OCI-LY7 (cell line): ENCODE measurements around the gene TGM1. TPM values are rescaled to one million over a fixed set of nuclear protein-coding genes. Genes with fewer than 3 reads are reported as not detected.

Experiments used
- BruUV-seq: library from RNA; stranded (reverse); fragments of 400-500 nt; replicated peaks from 2 replicates; lab custom pipeline; 2021; lab: Mats Ljungman, UMichigan
- CTCF ChIA-PET: fragments of 300-600 bp; sonication (Branson Sonifier 250); formaldehyde crosslinking; loops from one replicate; lab custom pipeline; 2022; ENCODE audit warnings: antibody characterized with exemption; ENCODE audit not compliant: unreplicated experiment; lab: Charles Lee
- POLR2A ChIA-PET: fragments of 300-600 bp; sonication (Branson Sonifier 250); formaldehyde crosslinking; loops from one replicate; lab custom pipeline; 2022; ENCODE audit warnings: antibody characterized with exemption; lab: Charles Lee
- DNase-seq: peaks from one replicate; pipeline ENCODE4 v3.0.0-alpha.2; 2015; ENCODE audit warnings: low spot score
- H2AFZ ChIP-seq: fragments of 200-600 bp; sonication (generic), shearing (Covaris generic); 2 replicates; pipeline ENCODE4 v1.6.1; 2014; ENCODE audit warnings: mild to moderate bottlenecking, antibody characterized with exemption, low read length, moderate library complexity
- H3K27ac ChIP-seq: fragments of 200-600 bp; sonication (generic); 2 replicates; pipeline ENCODE4 v1.5.1; 2014; ENCODE audit warnings: mixed run types, low read depth, mild to moderate bottlenecking, moderate library complexity, low read length, inconsistent platforms; ENCODE audit not compliant: poor library complexity, severe bottlenecking
- H3K36me3 ChIP-seq: fragments of 200-600 bp; sonication (generic); 2 replicates; pipeline ENCODE4 v1.6.1; 2014; ENCODE audit warnings: mild to moderate bottlenecking, antibody characterized with exemption, low read length, moderate library complexity, mixed read lengths; ENCODE audit not compliant: insufficient read depth
- H3K4me1 ChIP-seq: fragments of 200-600 bp; sonication (generic); 2 replicates; pipeline ENCODE4 v1.5.1; 2014; ENCODE audit warnings: mild to moderate bottlenecking, low read length; ENCODE audit not compliant: insufficient read depth, poor library complexity, severe bottlenecking
- H3K4me2 ChIP-seq: fragments of 200-600 bp; sonication (generic); 2 replicates; pipeline ENCODE4 v1.6.1; 2014; ENCODE audit warnings: mild to moderate bottlenecking, low read length
- H3K4me3 ChIP-seq: fragments of 200-600 bp; sonication (generic); 2 replicates; pipeline ENCODE4 v1.5.1; 2014; ENCODE audit warnings: mild to moderate bottlenecking, low read depth, low read length; ENCODE audit not compliant: poor library complexity, severe bottlenecking
- H3K79me2 ChIP-seq: fragments of 200-600 bp; sonication (generic); 2 replicates; pipeline ENCODE4 v1.6.1; 2016; ENCODE audit warnings: low read depth, mild to moderate bottlenecking, low read length, moderate library complexity, mixed read lengths; ENCODE audit not compliant: insufficient read depth
- H3K9me2 ChIP-seq: fragments of 200-600 bp; sonication (generic); 2 replicates; pipeline ENCODE4 v1.6.1; 2016; ENCODE audit warnings: mild to moderate bottlenecking, low read length, mixed read lengths; ENCODE audit not compliant: insufficient read depth
- H3K9me3 ChIP-seq: fragments of 200-600 bp; sonication (generic); 2 replicates; pipeline ENCODE4 v1.6.1; 2014; ENCODE audit warnings: mild to moderate bottlenecking, mixed run types, low read length, mixed read lengths
- H4K20me1 ChIP-seq: fragments of 200-600 bp; sonication (generic); 2 replicates; pipeline ENCODE4 v1.6.1; 2014; ENCODE audit warnings: mild to moderate bottlenecking, antibody characterized with exemption, low read length, moderate library complexity, mixed read lengths; ENCODE audit not compliant: insufficient read depth
- EZH2phosphoT487 ChIP-seq: fragments of 200-600 bp; sonication (generic); IDR thresholded peaks from 2 replicates; pipeline ENCODE4 v1.6.1; 2018; ENCODE audit warnings: low read depth, borderline replicate concordance, mild to moderate bottlenecking, mixed run types, antibody characterized with exemption, low read length, moderate library complexity, mixed read lengths
- intact Hi-C: fragments of 100-400 bp; cut with micrococcal nuclease; formaldehyde crosslinking; loops from one replicate; pipeline ENCODE4 v1.10.0; 2022; ENCODE audit not compliant: unreplicated experiment
- total RNA-seq, 2 experiments: library from RNA; depleted of rRNA in 1 of 2; stranded (reverse); fragments of >200 nt in 1 of 2; shearing (Covaris generic) in 1 of 2; gene quantifications; 2 replicates each; pipeline ENCODE4 v1.2.3, GENCODE V29; 2014 to 2022
- TF ChIP-seq, protein P1 (sequence below): fragments of 200-600 bp; sonication (generic); conservative IDR thresholded peaks from 2 replicates; pipeline ENCODE4 v1.5.1; 2014; ENCODE audit warnings: mild to moderate bottlenecking, antibody characterized with exemption, low read length, moderate library complexity, mixed read lengths

TGM1 gene
- total RNA-seq, 2 experiments from 2014 or later: 5.2 to 5.4 TPM

DNA sequence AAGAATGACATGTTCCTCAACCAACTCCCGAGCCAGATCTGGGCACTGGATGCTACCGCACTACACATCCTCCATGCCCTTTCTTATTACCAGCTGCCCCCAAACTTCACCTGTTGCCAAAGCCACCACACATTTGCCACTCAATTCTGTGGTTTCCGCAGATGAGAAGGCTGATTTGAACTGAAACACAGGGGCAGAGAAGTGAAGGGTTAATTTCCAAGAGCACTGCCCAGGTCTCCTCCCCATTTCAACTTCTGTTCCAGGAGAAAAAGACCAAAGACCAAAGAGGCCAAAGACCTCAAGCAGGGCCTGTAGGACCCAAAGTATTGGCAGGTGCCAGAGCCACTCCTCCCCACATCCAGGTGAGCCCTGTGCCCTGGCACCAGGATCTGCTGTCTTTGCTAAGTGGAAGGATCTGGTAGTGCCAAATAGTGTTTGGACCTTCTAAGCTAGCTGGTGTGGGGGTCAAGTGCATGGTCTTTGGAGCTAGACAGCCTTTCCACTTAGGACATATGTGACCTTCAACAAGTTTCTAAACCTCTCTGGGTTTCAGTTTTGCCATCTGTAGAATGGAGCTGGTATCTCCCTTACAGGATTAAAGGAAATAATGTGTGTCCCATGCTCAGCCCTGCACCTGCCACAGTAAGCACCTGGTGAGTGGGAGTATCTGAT is 28.6 kb upstream of the TGM1 start:
- no peak for DNase-seq
- intact Hi-C loops: no loop called here
- H2AFZ ChIP-seq: no peak overlapping the region
- no peaks in the 10 kb centered on the region for H4K20me1 ChIP-seq
- TF ChIP-seq EZH2phosphoT487: no peak
- TF ChIP-seq, protein P1, sequence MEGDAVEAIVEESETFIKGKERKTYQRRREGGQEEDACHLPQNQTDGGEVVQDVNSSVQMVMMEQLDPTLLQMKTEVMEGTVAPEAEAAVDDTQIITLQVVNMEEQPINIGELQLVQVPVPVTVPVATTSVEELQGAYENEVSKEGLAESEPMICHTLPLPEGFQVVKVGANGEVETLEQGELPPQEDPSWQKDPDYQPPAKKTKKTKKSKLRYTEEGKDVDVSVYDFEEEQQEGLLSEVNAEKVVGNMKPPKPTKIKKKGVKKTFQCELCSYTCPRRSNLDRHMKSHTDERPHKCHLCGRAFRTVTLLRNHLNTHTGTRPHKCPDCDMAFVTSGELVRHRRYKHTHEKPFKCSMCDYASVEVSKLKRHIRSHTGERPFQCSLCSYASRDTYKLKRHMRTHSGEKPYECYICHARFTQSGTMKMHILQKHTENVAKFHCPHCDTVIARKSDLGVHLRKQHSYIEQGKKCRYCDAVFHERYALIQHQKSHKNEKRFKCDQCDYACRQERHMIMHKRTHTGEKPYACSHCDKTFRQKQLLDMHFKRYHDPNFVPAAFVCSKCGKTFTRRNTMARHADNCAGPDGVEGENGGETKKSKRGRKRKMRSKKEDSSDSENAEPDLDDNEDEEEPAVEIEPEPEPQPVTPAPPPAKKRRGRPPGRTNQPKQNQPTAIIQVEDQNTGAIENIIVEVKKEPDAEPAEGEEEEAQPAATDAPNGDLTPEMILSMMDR: no peak
- H3K4me3 ChIP-seq: no peak overlapping the region
- no peak overlapping the region for H3K4me2 ChIP-seq
- H3K4me1 ChIP-seq: no peaks in the 10 kb centered on the region
- no peak overlapping the region for H3K27ac ChIP-seq
- peaks cover 34% of the 10 kb centered on the region for H3K36me3 ChIP-seq
- no peaks in the 10 kb centered on the region for H3K9me2 ChIP-seq
- BruUV-seq: no TSS peak
- H3K9me3 ChIP-seq: no peaks in the 10 kb centered on the region
- H3K79me2 ChIP-seq: no peaks in the 10 kb centered on the region
- POLR2A ChIA-PET: no interaction called here
- CTCF ChIA-PET: interaction anchor here (1.2 kb wide), 1 partner anchor 12 kb away, joined by 5 read pairs; no protein-coding TSS in a partner anchor

- H3K9me2 ChIP-seq: no peaks in the 10 kb centered on the region
- no peaks in the 10 kb centered on the region for H4K20me1 ChIP-seq
- H3K4me3 ChIP-seq: no peak overlapping the region
- H3K27ac ChIP-seq: no peak overlapping the region
- no TSS peak for BruUV-seq
- no peaks in the 10 kb centered on the region for H3K79me2 ChIP-seq
- no peaks in the 10 kb centered on the region for H3K9me3 ChIP-seq
- POLR2A ChIA-PET: interaction anchor here (0.9 kb wide), 1 partner anchor 44 kb away, joined by 4 read pairs; no protein-coding TSS in a partner anchor
- peaks cover 28% of the 10 kb centered on the region for H3K36me3 ChIP-seq
- H3K4me2 ChIP-seq: no peak overlapping the region
- intact Hi-C loops: no loop called here
- no peak overlapping the region for H2AFZ ChIP-seq
- no peaks in the 10 kb centered on the region for H3K4me1 ChIP-seq
- CTCF ChIA-PET: interaction anchor here (0.9 kb wide), 1 partner anchor 15 kb away, joined by 3 read pairs; no protein-coding TSS in a partner anchor
- no peak for DNase-seq
- no peak for TF ChIP-seq EZH2phosphoT487
- TF ChIP-seq, protein P1: no peak
Measured at GRCh38 chr14:24290746-24291145, 27.8 kb upstream of the TGM1 start.
